ENCODE measurements around the gene HOXC12.

HOXC12 gene

GRCh38 chr12:54002278-54002914 lies 47.7 kb downstream of the HOXC12 start:
- no peak for ATAC-seq
- TF ChIP-seq SNAI2 (CRISPR knock-in tag; IDR thresholded peaks at IDR 0.05) (no peak), ARNTL (CRISPR knock-in tag; IDR thresholded peaks at IDR 0.05; ENCODE audit: borderline replicate concordance, low read depth) (no peak), CSDC2 (CRISPR knock-in tag; IDR thresholded peaks at IDR 0.05) (no peak), CREB5 (CRISPR knock-in tag; IDR thresholded peaks at IDR 0.05; ENCODE audit: low read depth) (no peak), OSR1 (CRISPR knock-in tag; IDR thresholded peaks at IDR 0.05) (no peak), RARB (CRISPR knock-in tag; IDR thresholded peaks at IDR 0.05) (no peak)

DNA sequence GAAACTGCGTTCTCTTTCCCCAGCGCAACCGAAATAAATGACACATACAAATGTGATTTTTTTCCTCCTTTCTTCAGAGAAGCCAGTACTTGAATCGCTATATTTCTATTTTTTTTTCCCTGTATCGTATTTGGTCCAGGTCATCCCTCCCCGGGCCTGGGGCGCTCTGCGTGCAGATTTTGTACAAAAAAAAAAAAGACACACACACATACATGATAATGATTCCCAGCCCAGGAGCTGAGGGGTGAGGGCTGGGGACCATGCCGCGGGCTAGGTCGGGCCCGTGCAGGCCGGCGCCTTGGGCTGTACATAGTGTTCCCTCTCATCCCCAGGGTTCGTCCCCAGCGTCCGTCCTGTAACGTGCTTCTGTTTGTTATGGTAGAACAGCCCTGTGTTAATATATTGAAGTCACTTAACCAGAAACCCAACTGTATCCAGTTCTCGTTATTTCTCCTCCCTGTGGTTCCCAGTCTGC lies 48.2 kb downstream of the HOXC12 start:
- no peak for ATAC-seq
- TF ChIP-seq TOX (CRISPR knock-in tag; IDR thresholded peaks at IDR 0.05; ENCODE audit: borderline replicate concordance) (no peak), ZNF70 (CRISPR knock-in tag; IDR thresholded peaks at IDR 0.05) (no peak), RARB (CRISPR knock-in tag; IDR thresholded peaks at IDR 0.05) (no peak), CSDC2 (CRISPR knock-in tag; IDR thresholded peaks at IDR 0.05) (no peak), CREB5 (CRISPR knock-in tag; IDR thresholded peaks at IDR 0.05; ENCODE audit: low read depth) (no peak), OSR1 (CRISPR knock-in tag; IDR thresholded peaks at IDR 0.05) (no peak), GLIS3 (CRISPR knock-in tag; IDR thresholded peaks at IDR 0.05) (no peak), SNAI2 (CRISPR knock-in tag; IDR thresholded peaks at IDR 0.05) (no peak), BACH2 (CRISPR knock-in tag; IDR thresholded peaks at IDR 0.05; ENCODE audit: borderline replicate concordance) (no peak), ZNF8 (CRISPR knock-in tag; IDR thresholded peaks at IDR 0.05) (no peak), ARNTL (CRISPR knock-in tag; IDR thresholded peaks at IDR 0.05; ENCODE audit: borderline replicate concordance, low read depth) (no peak)

GRCh38 chr12:54003625-54004024 lies 48.9 kb downstream of the HOXC12 start:
- TF ChIP-seq, protein P1, sequence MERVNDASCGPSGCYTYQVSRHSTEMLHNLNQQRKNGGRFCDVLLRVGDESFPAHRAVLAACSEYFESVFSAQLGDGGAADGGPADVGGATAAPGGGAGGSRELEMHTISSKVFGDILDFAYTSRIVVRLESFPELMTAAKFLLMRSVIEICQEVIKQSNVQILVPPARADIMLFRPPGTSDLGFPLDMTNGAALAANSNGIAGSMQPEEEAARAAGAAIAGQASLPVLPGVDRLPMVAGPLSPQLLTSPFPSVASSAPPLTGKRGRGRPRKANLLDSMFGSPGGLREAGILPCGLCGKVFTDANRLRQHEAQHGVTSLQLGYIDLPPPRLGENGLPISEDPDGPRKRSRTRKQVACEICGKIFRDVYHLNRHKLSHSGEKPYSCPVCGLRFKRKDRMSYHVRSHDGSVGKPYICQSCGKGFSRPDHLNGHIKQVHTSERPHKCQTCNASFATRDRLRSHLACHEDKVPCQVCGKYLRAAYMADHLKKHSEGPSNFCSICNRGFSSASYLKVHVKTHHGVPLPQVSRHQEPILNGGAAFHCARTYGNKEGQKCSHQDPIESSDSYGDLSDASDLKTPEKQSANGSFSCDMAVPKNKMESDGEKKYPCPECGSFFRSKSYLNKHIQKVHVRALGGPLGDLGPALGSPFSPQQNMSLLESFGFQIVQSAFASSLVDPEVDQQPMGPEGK (CRISPR knock-in tag; IDR thresholded peaks at IDR 0.05; ENCODE audit: borderline replicate concordance) = no peak
- TF ChIP-seq ZFP3 (CRISPR knock-in tag; IDR thresholded peaks at IDR 0.05) (no peak), RARB (CRISPR knock-in tag; IDR thresholded peaks at IDR 0.05) (no peak), ESRRG (CRISPR knock-in tag; IDR thresholded peaks at IDR 0.05) (no peak), TOX (CRISPR knock-in tag; IDR thresholded peaks at IDR 0.05; ENCODE audit: borderline replicate concordance) (no peak)
- no peak for ATAC-seq

DNA sequence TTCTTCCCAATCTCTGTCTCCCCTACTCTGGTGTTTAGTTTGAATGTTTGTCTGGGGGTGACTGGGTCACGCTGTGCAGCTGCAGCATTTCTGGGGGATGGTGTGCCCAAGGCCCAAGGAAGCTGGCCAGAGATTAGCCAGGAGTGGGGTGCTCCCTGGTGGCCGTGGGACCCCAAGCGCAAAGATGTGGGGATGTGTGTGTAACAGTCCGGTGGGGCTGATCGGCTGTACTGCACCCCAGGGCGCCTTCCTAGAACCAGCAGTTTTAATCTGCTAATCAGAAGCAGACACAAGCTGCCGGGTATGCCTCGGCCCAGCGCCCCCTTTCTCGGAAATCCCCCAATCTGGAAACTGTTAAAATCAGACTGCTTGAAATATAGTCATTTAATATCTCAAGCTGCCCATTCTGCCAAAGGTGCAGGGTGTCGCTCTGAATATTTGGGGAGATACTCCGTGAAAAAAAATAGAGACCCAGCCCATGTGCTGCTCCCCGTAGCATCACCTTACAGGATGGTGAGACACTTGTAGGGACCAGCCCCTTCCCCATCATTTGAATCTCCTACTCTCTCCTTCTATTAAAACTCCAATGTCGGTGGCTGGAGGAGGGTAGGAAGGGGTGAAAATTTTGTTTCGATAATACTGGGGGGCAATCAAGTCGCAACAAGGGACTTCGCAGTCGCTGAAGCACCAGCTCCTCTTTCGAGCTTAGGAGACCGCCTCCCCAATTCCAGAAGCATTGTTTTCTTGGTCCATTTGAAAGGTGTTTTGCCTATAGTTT lies 49.5 kb downstream of the HOXC12 start:
- no peak for TF ChIP-seq ZFP3 (CRISPR knock-in tag; IDR thresholded peaks at IDR 0.05)
- TF ChIP-seq ISL1 (CRISPR knock-in tag; IDR thresholded peaks at IDR 0.05) = no peak
- TF ChIP-seq CREB5 (CRISPR knock-in tag; IDR thresholded peaks at IDR 0.05; ENCODE audit: low read depth) = no peak
- TF ChIP-seq BACH2 (CRISPR knock-in tag; IDR thresholded peaks at IDR 0.05; ENCODE audit: borderline replicate concordance) = no peak
- ATAC-seq = no peak

DNA sequence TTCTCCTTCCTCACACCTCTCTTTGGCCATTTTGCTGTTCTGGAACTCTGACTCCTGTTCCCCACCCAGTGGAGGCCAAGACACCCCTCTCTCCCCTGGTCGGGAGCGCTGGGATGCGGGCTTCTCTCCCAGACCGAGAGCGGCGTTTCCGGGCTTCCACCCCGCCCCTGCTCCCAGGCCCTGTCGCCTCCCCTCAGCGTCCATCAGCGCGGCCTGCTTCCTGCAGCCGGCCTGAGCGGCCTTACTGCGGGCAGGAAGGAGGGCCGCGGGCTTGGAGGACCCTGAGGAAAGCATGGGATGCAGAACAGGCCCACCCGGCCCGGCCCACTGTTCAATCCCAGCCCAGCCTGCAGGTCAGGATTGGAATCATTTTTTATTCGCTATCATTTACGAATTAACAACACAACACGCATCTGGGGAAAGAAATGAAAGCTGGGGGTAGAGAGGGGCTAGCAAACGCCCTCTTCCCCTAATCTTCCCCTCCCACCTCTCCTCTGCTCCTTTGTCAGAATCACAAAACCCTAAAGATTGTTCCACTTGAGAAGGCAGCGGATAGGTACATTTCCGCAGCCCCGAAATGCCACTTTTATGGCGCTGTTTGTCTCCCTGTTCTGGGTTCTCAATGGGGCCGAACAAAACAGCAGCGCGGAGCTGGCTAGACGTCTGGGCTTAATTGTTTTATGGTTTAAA lies 50.3 kb downstream of the HOXC12 start:
- no peak for ATAC-seq
- TF ChIP-seq ZFP3 (CRISPR knock-in tag; IDR thresholded peaks at IDR 0.05) (no peak), TOX (CRISPR knock-in tag; IDR thresholded peaks at IDR 0.05; ENCODE audit: borderline replicate concordance) (no peak), TCF4 (CRISPR knock-in tag; IDR thresholded peaks at IDR 0.05; ENCODE audit: borderline replicate concordance) (no peak), CSDC2 (CRISPR knock-in tag; IDR thresholded peaks at IDR 0.05) (no peak), RARB (CRISPR knock-in tag; IDR thresholded peaks at IDR 0.05) (no peak), ZNF8 (CRISPR knock-in tag; IDR thresholded peaks at IDR 0.05) (no peak), ARNTL (CRISPR knock-in tag; IDR thresholded peaks at IDR 0.05; ENCODE audit: borderline replicate concordance, low read depth) (no peak), ZNF565 (CRISPR knock-in tag; conservative IDR thresholded peaks at IDR 0.05; ENCODE audit: low read depth) (no peak), GLIS3 (CRISPR knock-in tag; IDR thresholded peaks at IDR 0.05) (no peak), TSHZ2 (CRISPR knock-in tag; IDR thresholded peaks at IDR 0.05) (no peak), PPARA (CRISPR knock-in tag; IDR thresholded peaks at IDR 0.05; ENCODE audit: borderline replicate concordance) (no peak), ISL1 (CRISPR knock-in tag; IDR thresholded peaks at IDR 0.05) (no peak), BACH2 (CRISPR knock-in tag; IDR thresholded peaks at IDR 0.05; ENCODE audit: borderline replicate concordance) (no peak)
- TF ChIP-seq, protein P2, sequence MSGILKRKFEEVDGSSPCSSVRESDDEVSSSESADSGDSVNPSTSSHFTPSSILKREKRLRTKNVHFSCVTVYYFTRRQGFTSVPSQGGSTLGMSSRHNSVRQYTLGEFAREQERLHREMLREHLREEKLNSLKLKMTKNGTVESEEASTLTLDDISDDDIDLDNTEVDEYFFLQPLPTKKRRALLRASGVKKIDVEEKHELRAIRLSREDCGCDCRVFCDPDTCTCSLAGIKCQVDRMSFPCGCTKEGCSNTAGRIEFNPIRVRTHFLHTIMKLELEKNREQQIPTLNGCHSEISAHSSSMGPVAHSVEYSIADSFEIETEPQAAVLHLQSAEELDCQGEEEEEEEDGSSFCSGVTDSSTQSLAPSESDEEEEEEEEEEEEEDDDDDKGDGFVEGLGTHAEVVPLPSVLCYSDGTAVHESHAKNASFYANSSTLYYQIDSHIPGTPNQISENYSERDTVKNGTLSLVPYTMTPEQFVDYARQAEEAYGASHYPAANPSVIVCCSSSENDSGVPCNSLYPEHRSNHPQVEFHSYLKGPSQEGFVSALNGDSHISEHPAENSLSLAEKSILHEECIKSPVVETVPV (CRISPR knock-in tag; IDR thresholded peaks at IDR 0.05) = no peak
